Measurements from ENCODE around the gene D2HGDH. TPM values are rescaled to one million over a fixed set of nuclear protein-coding genes. Genes with fewer than 3 reads are reported as not detected.

Gene D2HGDH
- total and polyA plus RNA-seq, 9 of the 15 experiments (the other 6 are each of a cell fraction or from before 2014, with no cell fraction given), result 0.39 to 30.8 (median 10.3) TPM

GRCh38 chr2:241808721-241809382 is 74.4 kb downstream of the D2HGDH start, which contains the start of gene NEU4 (continued):
- TF ChIP-seq ATF1 (CRISPR knock-in tag; IDR thresholded peaks at IDR 0.05) (no peak), ATF1 (tag; IDR thresholded peaks at IDR 0.05) (no peak), HDAC1 (IDR thresholded peaks at IDR 0.05) (no peak), NR4A1 (CRISPR knock-in tag; IDR thresholded peaks at IDR 0.05) (no peak), NR4A1 (tag; IDR thresholded peaks at IDR 0.05) (no peak), ZFX (CRISPR knock-in tag; IDR thresholded peaks at IDR 0.05) (0 out of 2 replicates have a peak, but pooled peaks have one; percentile 19), ZNF583 (CRISPR knock-in tag; IDR thresholded peaks at IDR 0.05) (no peak)
- TF ChIP-seq, protein P1, sequence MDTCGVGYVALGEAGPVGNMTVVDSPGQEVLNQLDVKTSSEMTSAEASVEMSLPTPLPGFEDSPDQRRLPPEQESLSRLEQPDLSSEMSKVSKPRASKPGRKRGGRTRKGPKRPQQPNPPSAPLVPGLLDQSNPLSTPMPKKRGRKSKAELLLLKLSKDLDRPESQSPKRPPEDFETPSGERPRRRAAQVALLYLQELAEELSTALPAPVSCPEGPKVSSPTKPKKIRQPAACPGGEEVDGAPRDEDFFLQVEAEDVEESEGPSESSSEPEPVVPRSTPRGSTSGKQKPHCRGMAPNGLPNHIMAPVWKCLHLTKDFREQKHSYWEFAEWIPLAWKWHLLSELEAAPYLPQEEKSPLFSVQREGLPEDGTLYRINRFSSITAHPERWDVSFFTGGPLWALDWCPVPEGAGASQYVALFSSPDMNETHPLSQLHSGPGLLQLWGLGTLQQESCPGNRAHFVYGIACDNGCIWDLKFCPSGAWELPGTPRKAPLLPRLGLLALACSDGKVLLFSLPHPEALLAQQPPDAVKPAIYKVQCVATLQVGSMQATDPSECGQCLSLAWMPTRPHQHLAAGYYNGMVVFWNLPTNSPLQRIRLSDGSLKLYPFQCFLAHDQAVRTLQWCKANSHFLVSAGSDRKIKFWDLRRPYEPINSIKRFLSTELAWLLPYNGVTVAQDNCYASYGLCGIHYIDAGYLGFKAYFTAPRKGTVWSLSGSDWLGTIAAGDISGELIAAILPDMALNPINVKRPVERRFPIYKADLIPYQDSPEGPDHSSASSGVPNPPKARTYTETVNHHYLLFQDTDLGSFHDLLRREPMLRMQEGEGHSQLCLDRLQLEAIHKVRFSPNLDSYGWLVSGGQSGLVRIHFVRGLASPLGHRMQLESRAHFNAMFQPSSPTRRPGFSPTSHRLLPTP (IDR thresholded peaks at IDR 0.05; ENCODE audit: borderline replicate concordance, extremely low read depth, insufficient read length), result no peak
- TF ChIP-seq, protein P2, sequence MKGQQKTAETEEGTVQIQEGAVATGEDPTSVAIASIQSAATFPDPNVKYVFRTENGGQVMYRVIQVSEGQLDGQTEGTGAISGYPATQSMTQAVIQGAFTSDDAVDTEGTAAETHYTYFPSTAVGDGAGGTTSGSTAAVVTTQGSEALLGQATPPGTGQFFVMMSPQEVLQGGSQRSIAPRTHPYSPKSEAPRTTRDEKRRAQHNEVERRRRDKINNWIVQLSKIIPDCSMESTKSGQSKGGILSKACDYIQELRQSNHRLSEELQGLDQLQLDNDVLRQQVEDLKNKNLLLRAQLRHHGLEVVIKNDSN (CRISPR knock-in tag; IDR thresholded peaks at IDR 0.05), result peak; percentile 11; the same call in 1 of the 2 replicates
